GM06990 (cell line): ENCODE measurements around the gene OMP.

Experiments
- DNase-seq: peaks from one replicate; pipeline ENCODE4 v3.0.0-alpha.2; 2011; ENCODE audit not compliant: insufficient read length; ENCODE audit errors: extremely low read depth
- H3K27me3 ChIP-seq: replicated peaks from 2 replicates; pipeline ENCODE4 v1.6.0; 2011; ENCODE audit warnings: low read length; ENCODE audit not compliant: control insufficient read depth, insufficient read depth
- H3K36me3 ChIP-seq: 2 replicates; pipeline ENCODE4 v1.5.1; 2011; ENCODE audit warnings: low read length; ENCODE audit not compliant: control insufficient read depth, insufficient read depth
- H3K4me3 ChIP-seq: replicated peaks from 2 replicates; pipeline ENCODE4 v1.5.1; 2011; ENCODE audit warnings: low read depth, mild to moderate bottlenecking, control low read depth, low read length
- TF ChIP-seq, protein P1 (sequence below): IDR thresholded peaks from 2 replicates; pipeline ENCODE4 v1.5.1; 2011; ENCODE audit warnings: low read length, control low read depth, mild to moderate bottlenecking, inconsistent platforms; ENCODE audit not compliant: insufficient read depth, poor library complexity, severe bottlenecking

Gene OMP

GRCh38 chr11:77066229-77067042, 36.2 kb upstream of the OMP start, which contains the start of gene CAPN5:
TSS of gene CAPN5 (plus strand) at chr11:77066971. CDS start at chr11:77084887, 17,916 bp downstream.
- peaks cover 4% of the 10 kb centered on the region; the same call in 1 of the 2 replicates for H3K27me3 ChIP-seq
- peak; percentile 89 for DNase-seq
- TF ChIP-seq, protein P1, sequence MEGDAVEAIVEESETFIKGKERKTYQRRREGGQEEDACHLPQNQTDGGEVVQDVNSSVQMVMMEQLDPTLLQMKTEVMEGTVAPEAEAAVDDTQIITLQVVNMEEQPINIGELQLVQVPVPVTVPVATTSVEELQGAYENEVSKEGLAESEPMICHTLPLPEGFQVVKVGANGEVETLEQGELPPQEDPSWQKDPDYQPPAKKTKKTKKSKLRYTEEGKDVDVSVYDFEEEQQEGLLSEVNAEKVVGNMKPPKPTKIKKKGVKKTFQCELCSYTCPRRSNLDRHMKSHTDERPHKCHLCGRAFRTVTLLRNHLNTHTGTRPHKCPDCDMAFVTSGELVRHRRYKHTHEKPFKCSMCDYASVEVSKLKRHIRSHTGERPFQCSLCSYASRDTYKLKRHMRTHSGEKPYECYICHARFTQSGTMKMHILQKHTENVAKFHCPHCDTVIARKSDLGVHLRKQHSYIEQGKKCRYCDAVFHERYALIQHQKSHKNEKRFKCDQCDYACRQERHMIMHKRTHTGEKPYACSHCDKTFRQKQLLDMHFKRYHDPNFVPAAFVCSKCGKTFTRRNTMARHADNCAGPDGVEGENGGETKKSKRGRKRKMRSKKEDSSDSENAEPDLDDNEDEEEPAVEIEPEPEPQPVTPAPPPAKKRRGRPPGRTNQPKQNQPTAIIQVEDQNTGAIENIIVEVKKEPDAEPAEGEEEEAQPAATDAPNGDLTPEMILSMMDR, result peak; percentile 44
- H3K4me3 ChIP-seq, result peak within 1 kb of the TSS; percentile 74
- no peaks in the 10 kb centered on the region for H3K36me3 ChIP-seq

GRCh38 chr11:77067861-77068443, 34.7 kb upstream of the OMP start:
- H3K36me3 ChIP-seq, result no peaks in the 10 kb centered on the region
- H3K4me3 ChIP-seq, result no peak overlapping the region
- TF ChIP-seq, protein P1, result no peak
- no peak for DNase-seq
- peaks cover 4% of the 10 kb centered on the region; the same call in 1 of the 2 replicates for H3K27me3 ChIP-seq

DNA sequence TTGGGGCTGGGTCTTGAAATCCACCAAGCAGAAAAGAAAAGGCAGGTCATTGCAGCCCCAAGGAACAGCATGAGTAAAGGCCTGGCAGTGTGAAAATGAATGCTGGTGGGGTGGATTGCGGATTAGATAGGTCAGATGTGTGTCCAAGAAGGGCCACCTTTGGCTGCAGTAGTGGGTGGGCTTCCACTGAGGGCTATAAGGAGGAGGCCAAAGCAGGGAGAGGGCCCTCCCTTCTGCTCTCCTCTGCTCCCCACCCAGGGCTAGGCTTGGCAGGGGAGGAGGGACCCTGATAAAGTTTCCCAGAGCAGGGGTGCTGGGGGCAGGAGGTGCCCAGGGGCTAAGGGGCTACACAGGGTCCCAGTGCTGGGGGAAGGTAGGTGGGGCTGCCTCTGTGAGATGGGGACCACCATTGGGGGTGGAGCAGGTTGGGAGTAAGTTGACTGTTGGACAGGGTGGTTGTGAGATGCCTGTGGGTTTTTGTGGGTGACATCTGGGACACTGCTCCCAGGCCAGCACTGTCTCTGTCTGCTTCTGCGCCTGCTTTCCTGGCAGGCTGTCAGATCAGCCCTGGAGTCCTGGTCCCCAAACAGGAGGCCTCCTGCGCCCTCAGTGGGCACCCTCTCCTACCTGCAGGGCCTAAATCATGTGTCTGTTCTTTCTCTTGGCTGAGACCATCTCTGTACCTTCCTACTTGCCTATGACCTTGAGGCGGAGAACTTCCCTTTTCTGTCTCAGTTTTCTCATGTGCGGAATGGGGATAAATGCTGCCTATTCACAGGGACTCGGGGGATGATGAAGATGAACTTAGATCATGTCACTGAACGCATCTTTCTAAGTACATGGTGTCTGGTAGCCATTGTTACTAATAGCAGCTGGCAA, 33.9 kb upstream of the OMP start:
- TF ChIP-seq, protein P1, result no peak
- Histone ChIP-seq H3K36me3 (no peaks in the 10 kb centered on the region), H3K27me3 (peaks cover 4% of the 10 kb centered on the region; the same call in 1 of the 2 replicates), H3K4me3 (no peak overlapping the region)
- no peak for DNase-seq

- TF ChIP-seq, protein P1, result no peak
- no peak overlapping the region for H3K4me3 ChIP-seq
- DNase-seq, result no peak
- H3K27me3 ChIP-seq, result peaks cover 3% of the 10 kb centered on the region; the same call in 1 of the 2 replicates
- H3K36me3 ChIP-seq, result no peaks in the 10 kb centered on the region
Measured at GRCh38 chr11:77069336-77069968, 33.2 kb upstream of the OMP start.

- Histone ChIP-seq H3K4me3 (no peak overlapping the region), H3K27me3 (peaks cover 1% of the 10 kb centered on the region; the same call in 1 of the 2 replicates), H3K36me3 (no peaks in the 10 kb centered on the region)
- TF ChIP-seq, protein P1, result no peak
- no peak for DNase-seq
Measured at GRCh38 chr11:77069969-77070582, 32.6 kb upstream of the OMP start.
